Vagina (tissue), 2 donors: ENCODE results near the gene HBEGF.

ENCODE experiments used
- CTCF ChIP-seq, 3 experiments: fragments of 450-650 bp in 2 of 3; fragments of 200-600 bp in 1 of 3; sonication (generic) in 1 of 3; IDR thresholded peaks; one replicate each; pipeline ENCODE4 v1.5.1; 2017 to 2019; ENCODE audit warnings: antibody characterized with exemption in 3 of 3, mild to moderate bottlenecking in 2 of 3, moderate library complexity in 2 of 3
- POLR2A ChIP-seq, 2 donors: fragments of 450-650 bp; IDR thresholded peaks; one replicate each; pipeline ENCODE4 v1.6.1; 2017; ENCODE audit warnings: antibody characterized with exemption in 2 of 2, mild to moderate bottlenecking in 2 of 2, moderate library complexity in 2 of 2
- POLR2AphosphoS5 ChIP-seq, 2 donors: sonication (generic); formaldehyde crosslinking; IDR thresholded peaks; one replicate each; pipeline ENCODE4 v1.9.0; 2017; ENCODE audit warnings: antibody characterized with exemption in 2 of 2, mild to moderate bottlenecking in 2 of 2, low read depth in 1 of 2; ENCODE audit not compliant: insufficient read depth in 1 of 2

DNA sequence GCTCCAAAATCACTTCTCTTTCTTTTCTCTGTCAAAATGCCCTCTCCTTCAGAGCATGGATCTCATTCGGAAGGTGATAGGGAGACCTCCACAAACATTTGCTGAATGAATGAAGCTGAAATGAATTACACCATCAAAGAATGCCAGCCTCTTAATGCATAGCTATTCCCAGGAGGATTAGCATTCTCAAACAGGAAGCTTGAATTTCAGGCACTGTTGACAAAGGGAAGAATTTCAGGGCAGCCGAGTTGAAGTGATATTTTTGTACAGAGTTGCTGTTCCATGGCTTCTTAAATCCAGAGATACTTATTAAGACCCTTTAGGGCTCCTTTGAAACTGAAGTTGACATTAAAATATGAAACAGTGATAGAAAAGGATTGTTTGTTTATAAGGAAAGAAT lies 18.8 kb downstream of the HBEGF start:
- TF ChIP-seq CTCF (IDR thresholded peaks at IDR 0.05) (no peak), POLR2AphosphoS5 (IDR thresholded peaks at IDR 0.05; ENCODE audit: insufficient read depth in 1 of 2, low read depth in 1 of 2) (no peak), POLR2A (IDR thresholded peaks at IDR 0.05) (no peak)
